Measurements from ENCODE around the gene BLOC1S2.
A peak's percentile ranks its signal among the peaks of the same experiment; 100 is the strongest.
"Not testable (repeated sequence)": the region's sequence is repeated elsewhere in the genome, so short reads cannot be mapped to it uniquely, and the experiment has no call there.

BLOC1S2 gene

GRCh38 chr10:100286051-100287033 lies at the start of gene BLOC1S2:
BLOC1S2 (minus strand) TSS chr10:100286680; CDS start chr10:100286659, 21 bp downstream.
- peak; percentile 68 for DNase-seq (ENCODE audit: low read depth, low spot score)

DNA sequence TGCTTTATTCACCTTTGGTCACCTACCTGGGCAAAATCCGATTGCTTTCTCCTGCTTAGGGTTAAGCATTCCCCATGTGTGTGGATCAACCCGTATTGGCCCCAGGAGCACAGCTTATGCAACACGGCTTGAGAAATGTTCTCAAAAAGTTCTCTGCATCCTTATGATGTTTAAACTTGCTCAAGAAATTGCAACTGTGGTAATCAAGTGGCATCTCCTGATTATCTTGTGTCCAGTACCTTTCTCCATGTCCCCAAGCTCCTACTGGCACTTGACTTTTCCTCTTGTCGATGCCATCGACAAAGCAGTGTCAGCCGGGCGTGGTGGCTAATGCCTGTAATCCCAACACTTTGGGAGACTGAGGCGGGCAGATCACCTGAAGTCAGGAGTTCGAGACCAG lies 48.3 kb upstream of the BLOC1S2 start:
- no peak for DNase-seq (ENCODE audit: low read depth, low spot score)

GRCh38 chr10:100333661-100334440 lies 47.4 kb upstream of the BLOC1S2 start:
- DNase-seq (ENCODE audit: low read depth, low spot score) = no peak

- DNase-seq (ENCODE audit: low read depth, low spot score) = no peak
Observed at GRCh38 chr10:100333106-100333505, 46.6 kb upstream of the BLOC1S2 start.

- no peak for DNase-seq (ENCODE audit: low read depth, low spot score)
Observed at GRCh38 chr10:100330079-100330478, 43.6 kb upstream of the BLOC1S2 start, which contains the start of gene PKD2L1. PKD2L1 (minus strand) TSS chr10:100330228; CDS start chr10:100330103, 125 bp downstream.

DNA sequence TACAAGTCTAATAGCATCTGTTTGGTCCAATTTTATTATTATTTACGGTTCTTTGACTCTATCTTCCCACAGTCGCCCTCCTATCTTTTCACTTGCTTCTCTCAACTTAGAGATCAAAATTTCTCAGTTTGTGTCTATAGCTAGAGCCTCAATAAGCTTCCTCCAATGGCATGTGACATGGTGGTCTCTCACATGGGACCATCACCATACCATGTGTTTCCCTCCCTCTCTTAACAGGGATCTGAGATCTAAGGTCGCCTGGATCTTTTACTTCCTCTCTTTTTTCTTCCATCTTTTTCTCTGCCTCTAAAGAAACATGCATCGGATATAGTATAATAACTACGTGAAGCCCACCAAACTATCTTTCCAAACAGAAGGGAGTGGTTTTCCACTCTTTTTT lies 41.7 kb upstream of the BLOC1S2 start:
- DNase-seq (ENCODE audit: low read depth, low spot score) = no peak

GRCh38 chr10:100327718-100328009 lies 41.2 kb upstream of the BLOC1S2 start:
- no peak for DNase-seq (ENCODE audit: low read depth, low spot score)

- DNase-seq (ENCODE audit: low read depth, low spot score) = no peak
Observed at GRCh38 chr10:100327007-100327717, 40.7 kb upstream of the BLOC1S2 start.

DNA sequence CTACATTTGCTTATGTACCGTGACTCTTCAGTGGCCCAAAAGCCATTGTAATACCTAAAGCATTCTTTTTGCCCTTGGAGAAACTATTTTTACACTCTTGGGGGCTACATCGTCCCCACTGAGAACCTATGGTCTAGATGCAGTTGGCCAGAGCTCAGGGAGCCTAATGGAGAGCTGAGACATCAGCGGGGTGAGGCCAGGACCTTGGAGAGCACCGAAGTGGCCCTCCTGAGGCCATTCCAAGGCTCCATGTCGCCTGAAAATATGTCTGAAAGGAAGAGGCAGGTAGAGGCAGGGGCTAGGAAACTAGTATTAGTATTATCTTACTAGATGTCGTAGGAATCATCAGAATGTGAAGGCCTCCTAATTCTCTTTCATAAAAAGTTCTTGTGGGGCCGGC lies 38.7 kb upstream of the BLOC1S2 start:
- no peak for DNase-seq (ENCODE audit: low read depth, low spot score)

DNA sequence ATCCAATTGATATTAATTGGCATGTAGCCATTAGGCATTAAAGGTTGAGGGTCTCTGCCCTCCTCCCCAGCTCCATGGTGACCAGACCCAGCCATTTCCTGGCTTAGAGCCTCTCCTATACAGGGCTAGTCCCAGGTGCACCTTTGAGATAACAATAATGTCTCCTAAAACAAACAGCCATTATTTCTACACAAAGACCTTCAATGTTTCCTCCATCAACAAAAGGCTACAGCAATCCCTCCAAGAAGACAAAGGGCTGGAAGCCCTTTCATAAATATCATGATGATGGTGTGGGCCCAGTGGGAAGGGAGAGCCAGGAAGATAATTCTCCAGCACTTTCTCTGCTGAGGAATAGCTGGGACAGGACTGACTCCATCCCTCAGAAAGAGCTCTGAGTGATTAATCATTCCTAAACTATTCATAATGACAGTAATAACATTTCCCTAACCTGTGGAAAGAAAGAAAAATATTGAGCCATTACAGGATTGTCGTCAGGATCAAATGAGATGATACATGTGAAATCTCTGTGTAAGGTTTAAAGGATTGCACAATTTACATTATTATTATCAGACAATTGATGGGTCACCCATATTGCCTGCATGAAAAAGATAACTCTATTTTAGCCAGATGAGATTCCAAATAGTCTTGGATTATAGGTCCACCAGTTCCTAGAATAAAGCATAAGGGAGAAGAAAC lies 33.4 kb upstream of the BLOC1S2 start:
- no peak for DNase-seq (ENCODE audit: low read depth, low spot score)

GRCh38 chr10:100318207-100318606 lies 31.7 kb upstream of the BLOC1S2 start:
- no peak for DNase-seq (ENCODE audit: low read depth, low spot score)

GRCh38 chr10:100315615-100316014 lies 29.1 kb upstream of the BLOC1S2 start:
- DNase-seq (ENCODE audit: low read depth, low spot score) = no peak

DNA sequence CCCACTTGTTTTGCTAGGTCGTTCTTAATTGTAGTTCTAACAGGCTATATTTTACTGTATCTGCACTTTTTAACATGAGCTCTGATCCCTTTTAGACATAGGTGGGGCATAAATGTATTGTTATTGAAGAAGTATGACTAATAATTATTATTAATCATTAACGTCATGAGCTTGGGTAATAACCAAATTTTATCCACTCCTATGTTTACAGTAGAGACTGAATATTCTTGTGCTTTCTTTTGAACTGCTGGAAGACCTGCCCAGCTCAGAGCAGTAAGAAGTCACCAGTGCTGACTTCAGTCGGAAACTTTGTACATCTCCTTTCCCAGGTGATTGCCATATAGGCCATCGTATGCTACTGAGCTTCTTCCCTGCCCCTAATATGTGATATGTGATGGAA lies 24.8 kb upstream of the BLOC1S2 start:
- DNase-seq (ENCODE audit: low read depth, low spot score) = no peak

DNA sequence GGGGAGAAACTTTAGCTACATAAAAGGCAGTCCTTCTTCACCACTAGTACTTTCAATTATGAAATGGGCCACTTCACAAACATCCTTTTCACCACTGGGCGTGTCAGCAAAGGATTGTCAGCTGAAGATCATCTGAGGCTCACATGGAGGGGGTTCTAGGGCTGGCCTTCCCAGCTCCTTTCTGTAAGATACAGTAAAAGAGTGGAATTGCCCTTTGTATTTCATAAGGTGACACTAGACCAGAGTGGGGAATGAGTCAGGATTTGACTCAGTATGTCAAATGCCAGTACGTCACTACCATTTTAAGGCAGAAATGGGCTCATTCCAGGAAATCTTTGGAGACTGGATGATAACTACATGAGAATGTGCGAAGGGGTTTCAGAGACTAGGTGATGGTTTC lies 21.2 kb upstream of the BLOC1S2 start:
- DNase-seq (ENCODE audit: low read depth, low spot score) = no peak

- no peak for DNase-seq (ENCODE audit: low read depth, low spot score)
Observed at GRCh38 chr10:100306861-100307260, 20.4 kb upstream of the BLOC1S2 start.

DNA sequence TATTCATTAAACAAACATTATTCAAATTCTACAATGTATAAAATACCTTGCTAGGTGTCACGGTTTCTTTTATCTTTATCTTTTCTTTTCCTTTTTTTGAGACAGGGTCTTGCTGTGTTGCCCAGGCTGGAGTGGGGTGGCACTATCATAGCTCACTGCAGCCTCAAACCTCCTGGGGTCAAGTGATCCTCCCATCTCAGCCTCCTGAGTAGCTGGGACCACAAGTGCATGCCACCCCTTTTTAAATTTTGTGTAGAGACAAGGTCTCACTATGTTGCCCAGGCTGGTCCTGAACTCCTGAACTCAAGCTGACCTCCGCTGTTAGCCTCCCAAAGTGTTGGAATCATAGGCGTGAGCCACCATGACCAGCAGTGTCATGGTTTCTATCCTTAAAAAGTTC lies 17.9 kb upstream of the BLOC1S2 start:
- DNase-seq (ENCODE audit: low read depth, low spot score) = no peak

GRCh38 chr10:100303724-100304319 lies 17.3 kb upstream of the BLOC1S2 start:
- DNase-seq (ENCODE audit: low read depth, low spot score) = no peak

DNA sequence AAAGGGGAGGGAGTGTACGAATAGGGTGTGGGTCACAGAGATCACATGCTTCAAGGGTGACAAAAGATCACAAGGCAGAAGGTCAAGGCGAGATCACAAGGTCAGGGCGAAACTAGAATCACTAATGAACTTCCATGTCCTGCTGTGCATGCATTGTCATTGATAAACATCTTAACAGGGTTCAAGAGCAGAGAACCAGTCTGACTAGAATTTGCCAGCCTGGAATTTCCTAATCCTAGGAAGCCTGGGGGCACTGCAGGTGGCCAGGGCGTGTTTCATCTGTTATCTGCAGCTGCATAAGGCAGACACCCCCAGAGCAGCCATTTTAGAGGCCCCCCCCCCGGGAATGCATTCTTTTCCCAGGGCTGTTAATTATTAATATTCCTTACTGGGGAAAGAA lies 14.6 kb upstream of the BLOC1S2 start:
- DNase-seq (ENCODE audit: low read depth, low spot score) = not testable (repeated sequence)

DNA sequence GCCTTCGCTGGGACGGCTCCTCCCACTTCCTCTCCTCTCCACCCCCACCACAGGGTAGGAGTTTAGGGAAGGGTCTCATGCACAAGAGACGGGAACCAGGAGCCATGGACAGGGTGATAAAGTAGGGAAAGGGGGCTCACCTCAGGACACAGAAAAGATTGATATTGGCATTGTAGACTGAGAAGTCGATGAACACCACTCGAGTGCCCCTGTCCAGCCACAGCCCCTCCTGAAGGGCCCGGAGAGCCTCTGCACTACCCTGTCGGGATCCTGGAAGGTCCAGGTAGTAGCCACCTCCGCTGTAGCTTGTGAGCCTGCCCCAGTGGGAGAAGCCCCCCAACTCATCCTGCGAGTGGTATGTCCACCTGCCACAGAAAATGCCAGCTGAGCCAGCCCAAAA lies 10.8 kb upstream of the BLOC1S2 start:
- no peak for DNase-seq (ENCODE audit: low read depth, low spot score)

- DNase-seq (ENCODE audit: low read depth, low spot score) = no peak
Observed at GRCh38 chr10:100293066-100293465, 6.6 kb upstream of the BLOC1S2 start.

- DNase-seq (ENCODE audit: low read depth, low spot score) = not testable (repeated sequence)
Observed at GRCh38 chr10:100292300-100292699, 5.8 kb upstream of the BLOC1S2 start.
